Cerebellar cortex (tissue), 1 donor: ENCODE measurements around the gene SORBS1.

Experiments
- DNase-seq: peaks from one replicate; pipeline ENCODE4 v3.0.0-alpha.2; 2015; ENCODE audit warnings: low spot score

The SORBS1 gene

GRCh38 chr10:95346715-95347401, 214.3 kb downstream of the SORBS1 start:
- DNase-seq, result no peak

DNA sequence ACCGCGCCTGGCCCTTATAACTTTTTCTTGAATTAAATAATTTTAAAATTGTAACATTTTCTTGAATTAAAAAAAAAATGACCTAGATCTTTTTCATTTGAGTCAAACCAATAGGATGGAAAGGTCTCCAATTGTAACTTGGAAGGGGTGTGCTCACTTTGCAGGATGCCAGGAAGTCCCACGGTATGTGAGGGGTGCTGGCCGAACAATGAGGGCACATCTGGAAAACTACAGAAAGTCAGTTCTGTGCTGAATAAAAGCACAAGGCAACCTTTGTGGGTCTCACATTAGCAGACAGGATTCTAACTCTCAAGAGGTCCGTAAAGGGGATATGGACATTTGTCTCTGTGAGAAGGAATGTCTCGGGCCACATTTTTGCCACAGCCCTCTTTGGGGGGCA, 217.6 kb downstream of the SORBS1 start:
- no peak for DNase-seq

DNA sequence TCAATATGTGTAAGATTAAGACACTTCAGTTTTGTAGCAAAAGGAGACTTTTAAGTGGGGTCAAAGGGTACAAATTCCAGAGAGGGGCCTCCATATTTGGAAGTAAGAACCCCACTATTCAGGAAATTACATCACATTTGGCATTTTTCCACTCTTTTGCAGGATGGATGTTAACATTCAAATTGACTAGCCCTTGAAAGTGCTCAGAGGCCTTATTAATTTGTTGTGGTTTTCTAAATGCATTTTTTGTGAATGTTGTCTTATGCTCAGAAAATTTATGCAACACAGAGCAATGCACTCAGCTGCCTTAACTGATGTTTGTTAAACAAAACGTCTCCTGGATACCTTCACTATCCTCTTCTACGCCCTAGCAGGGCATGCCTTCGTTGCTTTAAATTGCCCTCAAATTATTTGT, 219.4 kb downstream of the SORBS1 start:
- no peak for DNase-seq

DNA sequence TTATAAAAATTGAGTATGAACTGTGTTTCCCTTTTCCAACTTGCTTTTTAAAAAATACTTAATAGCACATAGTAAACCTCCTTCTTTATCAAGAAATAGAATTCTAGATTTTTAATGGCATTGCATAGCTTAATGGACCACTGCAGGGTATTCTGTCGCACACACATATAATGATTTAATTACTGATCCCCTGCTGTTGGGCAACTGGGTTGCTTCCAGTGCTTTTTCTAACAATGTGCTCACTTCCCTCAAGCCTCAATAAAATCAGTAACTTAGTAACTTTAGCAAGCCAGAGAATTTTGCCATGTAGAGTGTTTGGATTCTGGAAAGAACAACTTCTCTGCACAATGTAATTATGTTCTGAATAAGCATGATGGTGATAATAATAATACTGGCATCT, 221.3 kb downstream of the SORBS1 start:
- DNase-seq, result no peak

DNA sequence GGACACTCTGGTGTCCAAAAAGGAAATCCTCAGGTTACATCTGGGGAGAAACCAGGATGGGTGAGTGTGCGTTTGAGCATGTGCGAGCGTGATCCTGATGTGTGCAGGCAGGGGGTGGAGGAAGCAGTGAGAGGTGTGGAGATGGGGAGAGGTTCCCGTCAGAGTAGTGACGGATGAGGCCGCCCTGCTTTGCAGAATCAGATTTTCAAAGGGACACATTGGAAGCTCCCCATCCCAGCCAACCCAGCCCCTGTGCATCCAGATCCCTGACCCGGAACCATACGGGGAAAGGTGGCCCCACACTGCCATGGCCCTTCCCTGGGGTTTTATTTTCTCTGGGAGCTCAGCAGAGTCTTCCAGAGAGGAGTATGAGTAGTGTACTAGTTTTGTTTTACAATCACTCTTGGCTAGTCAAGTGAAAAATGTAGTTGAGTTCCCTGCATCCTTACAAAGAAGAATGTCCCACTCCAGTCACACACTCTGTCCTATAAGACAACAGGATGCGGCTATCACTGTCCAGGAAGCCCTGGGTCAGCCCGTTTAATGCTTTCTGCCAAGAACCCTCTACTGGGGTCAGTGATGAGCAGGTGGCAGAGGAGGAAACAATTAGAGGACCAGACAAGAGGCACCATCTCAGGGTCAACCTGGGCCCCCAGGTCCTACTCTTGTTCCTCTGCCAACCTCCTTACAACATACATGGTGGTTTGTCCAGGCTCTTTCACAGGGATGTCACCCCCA, 223.6 kb downstream of the SORBS1 start:
- DNase-seq, result no peak

DNA sequence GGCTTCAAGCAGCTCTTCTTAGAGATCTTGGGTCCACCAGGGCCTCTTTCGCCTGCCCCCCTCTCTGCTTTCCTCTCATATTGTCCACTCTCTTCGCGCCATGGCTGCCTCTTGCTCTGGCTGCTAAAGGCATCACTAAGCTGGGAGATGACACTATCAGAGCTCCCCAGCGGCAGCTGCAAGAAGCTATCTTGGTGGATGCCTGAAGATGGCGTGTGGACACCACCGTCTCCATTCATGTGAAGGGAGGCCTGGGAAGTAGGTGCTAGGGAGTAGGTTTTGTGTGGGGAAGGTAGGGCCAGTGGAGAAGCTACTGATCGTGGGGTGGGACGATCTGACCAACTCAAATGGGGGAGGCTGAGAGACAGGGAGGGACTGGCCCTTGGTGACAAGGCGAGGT, 224.5 kb downstream of the SORBS1 start:
- no peak for DNase-seq

DNA sequence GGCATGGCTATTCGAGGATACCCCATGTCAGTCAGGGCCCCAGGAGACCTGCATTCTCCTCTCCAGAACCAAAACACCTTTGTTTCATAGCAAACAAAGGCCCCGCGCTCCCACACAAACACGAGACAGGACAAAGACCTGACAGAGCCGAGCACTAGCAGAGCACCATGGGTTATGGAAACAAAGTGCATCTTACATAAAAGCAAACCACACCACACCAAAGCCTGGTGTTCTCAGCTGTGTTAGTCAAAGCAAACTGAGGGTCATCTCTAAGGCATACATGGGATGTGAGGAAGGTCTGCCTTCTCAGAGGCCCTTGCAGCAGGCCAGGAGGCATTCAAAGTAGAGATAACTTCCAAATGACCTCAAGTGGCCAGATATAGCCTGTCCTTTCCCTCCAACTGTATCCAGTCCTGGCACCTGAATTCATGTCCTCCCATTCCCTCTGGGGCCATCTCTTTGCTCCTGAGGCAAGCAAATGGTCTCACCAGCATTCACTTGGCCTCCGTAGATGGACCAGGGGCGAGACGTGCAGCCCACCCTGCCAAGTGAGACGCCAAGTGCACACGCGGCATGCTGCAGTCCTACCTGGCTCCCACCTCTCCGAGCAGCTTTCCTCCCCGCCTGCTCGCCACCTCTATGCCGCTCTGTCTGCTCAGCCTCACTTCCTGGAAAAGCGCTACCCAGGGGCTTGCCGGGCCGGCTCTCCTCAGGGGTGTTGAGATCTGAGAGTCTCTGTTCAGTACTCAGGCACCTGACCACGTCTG, 225.1 kb downstream of the SORBS1 start:
- DNase-seq, result no peak

GRCh38 chr10:95334805-95335144, 226.4 kb downstream of the SORBS1 start:
- peak; percentile 50 for DNase-seq

DNA sequence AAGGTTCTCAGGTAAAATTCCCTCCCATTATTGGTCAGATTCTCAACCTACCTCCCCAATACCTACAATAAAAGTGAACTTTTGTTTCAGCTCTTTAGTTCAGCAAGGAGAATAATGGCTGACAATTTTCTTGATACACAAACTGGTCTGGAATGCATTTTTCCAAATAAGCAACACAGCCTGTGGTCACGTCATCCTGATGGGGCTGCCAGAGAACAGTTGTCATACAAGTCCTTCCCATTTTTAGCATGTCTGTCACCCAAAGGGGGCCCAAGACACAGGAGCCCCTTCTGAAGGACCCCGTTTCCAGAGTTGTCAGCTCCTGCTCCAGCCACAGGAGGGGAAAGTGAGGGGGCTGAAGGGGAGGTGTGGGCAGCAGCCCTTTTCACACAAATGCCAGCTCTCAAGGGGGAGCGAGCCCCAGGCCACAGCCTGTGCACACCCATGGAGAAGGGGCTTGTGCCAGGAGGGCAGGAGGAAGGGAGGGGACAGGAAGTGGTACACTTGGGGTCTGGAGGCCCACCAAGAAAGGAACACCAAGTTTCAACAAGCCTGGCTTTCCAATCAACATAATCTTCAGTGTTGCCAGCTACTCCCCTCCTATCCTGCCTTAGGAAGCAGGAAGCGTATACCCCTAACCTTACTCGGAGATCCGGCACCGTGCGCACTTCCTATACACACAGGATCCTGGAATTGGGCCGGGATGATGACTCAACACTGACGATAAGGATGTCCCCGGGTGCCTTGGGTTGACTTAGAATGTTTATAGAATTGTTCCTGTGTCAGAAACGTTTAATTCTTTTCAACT, 227.0 kb downstream of the SORBS1 start:
- no peak for DNase-seq

GRCh38 chr10:95332666-95333249, 228.4 kb downstream of the SORBS1 start:
- DNase-seq, result no peak

GRCh38 chr10:95331596-95332130, 229.5 kb downstream of the SORBS1 start:
- no peak for DNase-seq

GRCh38 chr10:95330966-95331453, 230.2 kb downstream of the SORBS1 start:
- DNase-seq, result no peak

- DNase-seq, result no peak
Observed at GRCh38 chr10:95329296-95329695, 231.9 kb downstream of the SORBS1 start.

DNA sequence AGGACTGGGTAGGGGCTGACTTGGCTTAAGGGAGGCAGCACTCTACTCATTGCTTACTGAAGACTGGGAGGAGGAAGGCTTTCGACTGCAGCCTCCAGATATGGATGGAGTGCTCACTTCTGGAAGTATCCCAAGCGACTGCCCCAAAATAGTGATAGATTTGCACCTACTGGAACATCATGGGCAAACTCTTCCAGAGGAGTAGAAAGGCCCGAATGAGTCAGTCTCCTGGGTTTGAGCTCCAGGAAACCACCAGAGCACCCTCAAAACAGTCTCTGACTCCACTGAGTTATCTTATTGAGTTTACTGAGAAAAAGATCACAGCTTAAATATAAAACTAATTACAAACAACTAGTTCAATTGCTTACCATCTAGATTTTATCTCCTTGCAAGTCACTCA, 233.2 kb downstream of the SORBS1 start:
- no peak for DNase-seq

DNA sequence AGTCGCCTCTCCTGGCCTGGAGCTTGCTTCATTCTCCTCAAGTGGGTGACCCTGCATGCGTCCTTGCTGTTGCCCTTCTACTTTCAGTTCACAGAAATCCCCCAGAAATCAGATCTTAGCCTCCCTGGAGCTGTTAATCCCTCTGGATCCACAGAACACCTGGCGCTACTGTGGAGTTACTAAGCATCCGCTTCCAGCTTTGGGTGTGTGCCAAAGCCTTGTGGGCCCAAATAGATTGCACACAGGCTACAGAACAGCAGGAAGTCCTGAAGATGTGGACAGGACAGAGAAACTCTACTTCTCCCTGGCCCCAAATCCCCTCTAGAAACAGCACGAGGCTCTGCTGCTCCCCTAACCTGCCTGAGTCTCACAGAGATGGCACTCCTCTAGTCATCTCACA, 233.8 kb downstream of the SORBS1 start:
- no peak for DNase-seq

- no peak for DNase-seq
Observed at GRCh38 chr10:95326396-95326795, 234.8 kb downstream of the SORBS1 start.

- no peak for DNase-seq
Observed at GRCh38 chr10:95325863-95326262, 235.3 kb downstream of the SORBS1 start.

- DNase-seq, result no peak
Observed at GRCh38 chr10:95324436-95325268, 236.5 kb downstream of the SORBS1 start.

DNA sequence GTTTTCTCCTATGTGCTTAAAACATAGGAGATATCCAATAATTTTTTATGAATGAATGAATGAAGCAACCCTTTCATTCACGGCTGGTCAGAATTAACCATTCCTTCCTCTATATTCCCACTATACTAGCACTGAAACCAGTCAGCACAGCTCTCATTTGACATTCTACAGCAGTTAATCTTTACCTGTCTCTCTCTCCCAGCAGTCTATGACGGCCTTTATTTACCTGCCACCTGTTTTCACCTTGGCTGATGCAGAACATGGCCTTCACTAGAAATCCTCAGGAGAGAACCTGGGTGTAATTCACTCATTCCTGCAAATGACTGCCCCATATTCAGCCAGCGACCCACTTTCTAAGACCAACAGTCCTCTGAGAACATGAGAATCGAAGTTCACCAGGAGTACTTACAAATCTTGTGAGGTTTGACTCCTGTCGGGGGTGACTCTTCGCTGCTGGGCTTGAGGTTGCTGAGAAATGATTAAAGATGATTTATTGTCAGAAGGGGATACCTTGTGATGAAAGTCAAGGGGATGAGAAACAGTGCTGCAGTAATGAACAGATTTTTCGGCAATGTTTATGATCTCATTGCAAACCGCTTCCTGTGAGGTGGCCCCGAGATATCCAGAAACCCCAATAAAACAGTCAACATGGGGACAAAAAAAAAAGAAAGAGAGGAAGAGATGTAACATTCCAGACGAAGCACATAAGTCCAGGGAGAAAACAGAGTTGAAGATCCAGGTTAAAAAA, 239.4 kb downstream of the SORBS1 start:
- no peak for DNase-seq

DNA sequence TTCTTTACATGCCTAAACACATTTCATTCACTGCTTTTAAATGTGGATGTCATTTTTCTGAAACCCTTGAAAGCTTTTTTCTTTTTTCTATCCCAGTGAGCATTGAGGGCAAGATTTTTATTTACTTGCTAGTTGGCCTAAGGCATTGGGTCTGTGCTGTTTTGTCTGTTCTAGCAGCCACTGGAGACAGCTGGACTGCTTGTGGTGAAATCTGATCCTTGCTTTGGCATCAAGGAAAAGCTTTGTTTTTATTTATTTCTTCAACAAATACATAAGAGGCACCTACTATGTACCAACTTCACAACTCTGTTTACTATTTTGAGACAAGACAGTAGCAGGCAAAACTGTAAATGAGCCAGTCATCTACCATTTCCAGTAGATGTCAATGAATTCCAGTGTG, 241.9 kb downstream of the SORBS1 start:
- no peak for DNase-seq
